Smooth muscle cell (in vitro differentiated cells): ENCODE data around the gene ZBTB46. TPM values are rescaled to one million over a fixed set of nuclear protein-coding genes. Genes with fewer than 3 reads are reported as not detected.
"Not testable (repeated sequence)": the region's sequence is repeated elsewhere in the genome, so short reads cannot be mapped to it uniquely, and the experiment has no call there.

Experiments
- DNase-seq: peaks from one replicate; lab custom pipeline; 2025; ENCODE audit not compliant: unreplicated experiment; lab: John Stamatoyannopoulos, UW
- H2AFZ ChIP-seq: fragments of 200-600 bp; sonication (generic); 2 replicates; pipeline ENCODE4 v1.6.0; 2016; ENCODE audit warnings: antibody characterized with exemption, low read depth, mild to moderate bottlenecking
- H3F3A ChIP-seq: fragments of 200-600 bp; sonication (generic); 2 replicates; pipeline ENCODE4 v1.6.0; 2017; ENCODE audit warnings: antibody characterized with exemption, low read depth
- H3K27ac ChIP-seq: fragments of 200-600 bp; sonication (generic); 2 replicates; pipeline ENCODE4 v1.5.1; 2016; ENCODE audit warnings: low read depth, mild to moderate bottlenecking
- H3K27me3 ChIP-seq: fragments of 200-600 bp; sonication (generic); 2 replicates; pipeline ENCODE4 v1.6.1; 2016; ENCODE audit warnings: low read depth, mild to moderate bottlenecking
- H3K36me3 ChIP-seq: fragments of 200-600 bp; sonication (generic); 2 replicates; pipeline ENCODE4 v1.5.1; 2016; ENCODE audit warnings: low read depth
- H3K4me1 ChIP-seq: fragments of 200-600 bp; sonication (generic); 2 replicates; pipeline ENCODE4 v1.5.1; 2016; ENCODE audit warnings: low read depth
- H3K4me2 ChIP-seq: fragments of 200-600 bp; sonication (generic); 2 replicates; pipeline ENCODE4 v1.6.0; 2016; ENCODE audit warnings: mild to moderate bottlenecking
- H3K4me3 ChIP-seq: fragments of 200-600 bp; sonication (generic); 2 replicates; pipeline ENCODE4 v1.5.1; 2016; ENCODE audit warnings: mild to moderate bottlenecking
- H3K79me2 ChIP-seq: fragments of 200-600 bp; sonication (generic); 2 replicates; pipeline ENCODE4 v1.6.0; 2016; ENCODE audit warnings: low read depth, mild to moderate bottlenecking
- H3K9ac ChIP-seq: fragments of 200-600 bp; sonication (generic); 2 replicates; pipeline ENCODE4 v1.6.0; 2016; ENCODE audit warnings: low read depth
- H3K9me3 ChIP-seq: fragments of 200-600 bp; sonication (generic); replicated peaks from 2 replicates; pipeline ENCODE4 v1.5.1; 2016; ENCODE audit warnings: low read depth
- H4K20me1 ChIP-seq: fragments of 200-600 bp; sonication (generic); 2 replicates; pipeline ENCODE4 v1.6.0; 2016; ENCODE audit warnings: low read depth
- CTCF ChIP-seq: fragments of 200-600 bp; sonication (generic); IDR thresholded peaks from 2 replicates; pipeline ENCODE4 v1.5.1; 2017; ENCODE audit warnings: borderline replicate concordance, mild to moderate bottlenecking, antibody characterized with exemption; ENCODE audit not compliant: insufficient read depth, poor library complexity, severe bottlenecking
- WGBS: methylation state at CpG from one replicate; pipeline ENCODE4 v1.1.7; 2016; ENCODE audit warnings: low lambda C conversion rate; 5-methylcytosine and 5-hydroxymethylcytosine counted together
- polyA plus RNA-seq: library from polyadenylated mRNA; unstranded; fragments of >200 nt; fragmentation: Nextera tagmentation; extraction: Ambion mirVana; gene quantifications from 2 replicates; pipeline ENCODE4 v1.2.1, GENCODE V29; 2016
- total RNA-seq: library from RNA; depleted of rRNA; stranded (reverse); fragments of >200 nt; gene quantifications from 2 replicates; pipeline ENCODE4 v1.2.3, GENCODE V29; 2014

Gene ZBTB46
- total and polyA plus RNA-seq, 2 experiments from 2014 or later = 2.3 to 2.7 TPM

- 97% methylated on average over 48 of the region's 51 CpGs for WGBS
- H2AFZ ChIP-seq = no peak overlapping the region
Observed at GRCh38 chr20:63802469-63803240, 28.4 kb downstream of the ZBTB46 start.

GRCh38 chr20:63801174-63801573, 29.9 kb downstream of the ZBTB46 start:
- not testable (repeated sequence) for H3K4me1 ChIP-seq, H3K36me3 ChIP-seq, H3K4me3 ChIP-seq, H3K4me2 ChIP-seq, H3K27me3 ChIP-seq, DNase-seq, H2AFZ ChIP-seq, H3K27ac ChIP-seq, H3F3A ChIP-seq, H3K9me3 ChIP-seq, H3K9ac ChIP-seq, H3K79me2 ChIP-seq
- H4K20me1 ChIP-seq = peaks cover 27% of the 10 kb centered on the region
- 98% methylated on average over 2 of the region's 2 CpGs for WGBS

More at GRCh38 chr20:63802469-63803240, 28.4 kb downstream of the ZBTB46 start:
- H3K27me3 ChIP-seq = no peaks in the 10 kb centered on the region
- no peak for DNase-seq
- H3K27ac ChIP-seq = no peak overlapping the region
- no peaks in the 10 kb centered on the region for H3K9me3 ChIP-seq
- no peak for TF ChIP-seq CTCF
- no peak overlapping the region for H3K9ac ChIP-seq
- H3K4me1 ChIP-seq = no peaks in the 10 kb centered on the region
- H3K36me3 ChIP-seq = no peaks in the 10 kb centered on the region
- no peaks in the 10 kb centered on the region for H3F3A ChIP-seq
- H3K4me3 ChIP-seq = no peak overlapping the region
- H3K4me2 ChIP-seq = no peak overlapping the region
- peaks cover 22% of the 10 kb centered on the region for H4K20me1 ChIP-seq
- peaks cover 9% of the 10 kb centered on the region for H3K79me2 ChIP-seq

- H3K9ac ChIP-seq, H2AFZ ChIP-seq, H3K27ac ChIP-seq, H3K36me3 ChIP-seq, DNase-seq, H3K4me3 ChIP-seq, H3K79me2 ChIP-seq, H3K9me3 ChIP-seq, H3K4me1 ChIP-seq, H3K27me3 ChIP-seq, H3F3A ChIP-seq, H3K4me2 ChIP-seq: not testable (repeated sequence)
- WGBS = 98% methylated on average over 25 of the region's 27 CpGs
- peaks cover 32% of the 10 kb centered on the region for H4K20me1 ChIP-seq
Observed at GRCh38 chr20:63800411-63800810, 30.7 kb downstream of the ZBTB46 start.

DNA sequence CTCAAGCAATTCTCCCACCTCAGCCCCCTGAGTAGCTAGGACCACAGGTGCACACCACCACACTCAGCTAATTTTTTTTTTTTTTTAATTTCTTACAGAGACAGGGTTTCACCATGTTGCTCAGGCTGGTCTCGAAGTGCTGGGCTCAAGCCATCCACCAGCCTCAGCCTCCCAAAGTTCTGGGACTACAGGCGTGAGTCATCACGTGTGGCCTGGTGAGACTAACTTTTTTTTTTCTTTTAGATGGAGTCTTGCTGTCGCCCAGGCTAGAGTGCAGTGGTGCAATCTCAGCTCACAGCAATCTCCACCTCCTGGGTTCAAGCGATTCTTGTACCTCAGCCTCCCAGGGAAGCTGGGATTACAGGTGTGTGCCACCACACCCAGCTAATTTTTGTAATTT, 31.9 kb downstream of the ZBTB46 start:
- peaks cover 45% of the 10 kb centered on the region for H4K20me1 ChIP-seq
- not testable (repeated sequence) for H3K36me3 ChIP-seq, H3K4me3 ChIP-seq, H3K9ac ChIP-seq, DNase-seq, H3K4me1 ChIP-seq, H3K9me3 ChIP-seq, H3K27me3 ChIP-seq, H3F3A ChIP-seq, H2AFZ ChIP-seq, H3K4me2 ChIP-seq, H3K27ac ChIP-seq, H3K79me2 ChIP-seq
- 50% methylated on average over 5 of the region's 5 CpGs for WGBS

DNA sequence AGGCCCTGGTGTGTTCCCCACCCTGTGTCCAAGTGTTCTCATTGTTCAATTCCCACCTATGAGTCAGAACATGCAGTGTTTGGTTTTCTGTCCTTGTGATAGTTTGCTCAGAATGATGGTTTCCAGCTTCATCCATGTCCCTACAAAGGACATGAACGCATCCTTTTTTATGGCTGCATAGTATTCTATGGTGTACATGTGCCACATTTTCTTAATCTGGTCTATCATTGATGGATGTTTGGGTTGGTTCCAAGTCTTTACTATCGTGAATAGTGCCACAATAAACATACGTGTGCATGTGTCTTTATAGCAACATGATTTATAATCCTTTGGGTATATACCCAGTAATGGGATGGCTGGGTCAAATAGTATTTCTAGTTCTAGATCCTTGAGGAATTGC, 33.9 kb downstream of the ZBTB46 start:
- not testable (repeated sequence) for H3K27me3 ChIP-seq, H3K9me3 ChIP-seq, H3K79me2 ChIP-seq, H3K4me2 ChIP-seq, H3K4me1 ChIP-seq, H3K9ac ChIP-seq, H2AFZ ChIP-seq, H3K27ac ChIP-seq, H3K4me3 ChIP-seq, H3K36me3 ChIP-seq, H3F3A ChIP-seq, DNase-seq
- peaks cover 39% of the 10 kb centered on the region for H4K20me1 ChIP-seq
- WGBS = 95% methylated on average over 3 of the region's 3 CpGs
